ENCODE results near the gene USP25. TPM values are rescaled to one million over a fixed set of nuclear protein-coding genes. Genes with fewer than 3 reads are reported as not detected.

Gene USP25
- total RNA-seq, 1 experiment from 2014 or later: 33.6 TPM

GRCh38 chr21:15682977-15683376 is 46.8 kb upstream of the USP25 start (continued):
- TF ChIP-seq TCF7L2 (IDR thresholded peaks at IDR 0.05; ENCODE audit: borderline replicate concordance, extremely low read depth, insufficient read depth, insufficient read length): no peak
- TF ChIP-seq, protein P1, sequence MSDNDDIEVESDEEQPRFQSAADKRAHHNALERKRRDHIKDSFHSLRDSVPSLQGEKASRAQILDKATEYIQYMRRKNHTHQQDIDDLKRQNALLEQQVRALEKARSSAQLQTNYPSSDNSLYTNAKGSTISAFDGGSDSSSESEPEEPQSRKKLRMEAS (IDR thresholded peaks at IDR 0.05): no peak
- no peak for TF ChIP-seq CBX3 (IDR thresholded peaks at IDR 0.05; ENCODE audit: low read depth)
- TF ChIP-seq SIN3A (IDR thresholded peaks at IDR 0.05; ENCODE audit: low read depth): no peak

GRCh38 chr21:15686506-15686905 is 43.3 kb upstream of the USP25 start:
- CTCF ChIA-PET: no interaction called here

More at GRCh38 chr21:15686506-15686905, 43.3 kb upstream of the USP25 start:
- BruUV-seq (replicated peaks): no TSS peak
- intact Hi-C loops (cut with micrococcal nuclease): no loop called here
- no peaks in the 10 kb centered on the region for H3K36me3 ChIP-seq (ENCODE audit: control insufficient read depth in 1 of 2, insufficient read depth in 2 of 2, low read length in 2 of 2)
- no peak overlapping the region for H3K4me2 ChIP-seq (ENCODE audit: low read length)
- ChIA-PET POLR2A (no interaction called here), RAD21 (ENCODE audit: low non-redundant PET in 1 of 2, low total read pairs in 2 of 2, uncharacterized antibody in 2 of 2, unreplicated experiment in 2 of 2) (no interaction called here)
- H3K9ac ChIP-seq (ENCODE audit: low read length): no peak overlapping the region
- H3K27ac ChIP-seq (ENCODE audit: low read depth, low read length): no peak overlapping the region
- no peaks in the 10 kb centered on the region for H3K9me2 ChIP-seq (ENCODE audit: insufficient read depth)
- no peaks in the 10 kb centered on the region for H3K9me3 ChIP-seq (ENCODE audit: control insufficient read depth in 1 of 2, insufficient read depth in 1 of 2, low read depth in 1 of 2, low read length in 2 of 2)
- H3K79me2 ChIP-seq (ENCODE audit: insufficient read depth, low read length): no peaks in the 10 kb centered on the region
- no peaks in the 10 kb centered on the region for H4K20me1 ChIP-seq (ENCODE audit: insufficient read depth)
- H3K27me3 ChIP-seq (ENCODE audit: insufficient read depth, low read length): no peaks in the 10 kb centered on the region
- no peak overlapping the region for H3K4me3 ChIP-seq (replicated peaks in 1 of 2; ENCODE audit: low read depth in 1 of 2, low read length in 2 of 2)
- peaks cover 0 to 3% of the 10 kb centered on the region in 2 experiments; a peak in 1 of 4 replicates for H3K4me1 ChIP-seq (ENCODE audit: control insufficient read depth in 1 of 2, insufficient read depth in 2 of 2, low read length in 2 of 2)
- no peak for TF ChIP-seq CEBPB (IDR thresholded peaks at IDR 0.05; ENCODE audit: low read depth)
- no peak for TF ChIP-seq EZH2phosphoT487 (IDR thresholded peaks at IDR 0.05; ENCODE audit: borderline replicate concordance)
- no peak for TF ChIP-seq ATF3 (IDR thresholded peaks at IDR 0.05)
- no peak for TF ChIP-seq POLR2A (IDR thresholded peaks at IDR 0.05; ENCODE audit: borderline replicate concordance, extremely low read depth, insufficient read depth, insufficient read length)
- TF ChIP-seq, protein P2, sequence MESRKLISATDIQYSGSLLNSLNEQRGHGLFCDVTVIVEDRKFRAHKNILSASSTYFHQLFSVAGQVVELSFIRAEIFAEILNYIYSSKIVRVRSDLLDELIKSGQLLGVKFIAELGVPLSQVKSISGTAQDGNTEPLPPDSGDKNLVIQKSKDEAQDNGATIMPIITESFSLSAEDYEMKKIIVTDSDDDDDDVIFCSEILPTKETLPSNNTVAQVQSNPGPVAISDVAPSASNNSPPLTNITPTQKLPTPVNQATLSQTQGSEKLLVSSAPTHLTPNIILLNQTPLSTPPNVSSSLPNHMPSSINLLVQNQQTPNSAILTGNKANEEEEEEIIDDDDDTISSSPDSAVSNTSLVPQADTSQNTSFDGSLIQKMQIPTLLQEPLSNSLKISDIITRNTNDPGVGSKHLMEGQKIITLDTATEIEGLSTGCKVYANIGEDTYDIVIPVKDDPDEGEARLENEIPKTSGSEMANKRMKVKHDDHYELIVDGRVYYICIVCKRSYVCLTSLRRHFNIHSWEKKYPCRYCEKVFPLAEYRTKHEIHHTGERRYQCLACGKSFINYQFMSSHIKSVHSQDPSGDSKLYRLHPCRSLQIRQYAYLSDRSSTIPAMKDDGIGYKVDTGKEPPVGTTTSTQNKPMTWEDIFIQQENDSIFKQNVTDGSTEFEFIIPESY (IDR thresholded peaks at IDR 0.05; ENCODE audit: extremely low read depth, insufficient replicate concordance, low read length): no peak
- no peak for TF ChIP-seq YY1 (IDR thresholded peaks at IDR 0.05; ENCODE audit: extremely low read depth, insufficient replicate concordance, low read depth, low read length)
- no peak for TF ChIP-seq ELF1 (IDR thresholded peaks at IDR 0.05; ENCODE audit: borderline replicate concordance, low read depth)
- ATAC-seq: no peak
- DNase-seq (ENCODE audit: low read depth, low spot score): no peak
- no peak overlapping the region for H2AFZ ChIP-seq (ENCODE audit: low read depth, low read length, poor library complexity, severe bottlenecking)
